ENCODE measurements around the gene ZNF699.
A peak's percentile ranks its signal among the peaks of the same experiment; 100 is the strongest.
"Not testable (repeated sequence)": the region's sequence is repeated elsewhere in the genome, so short reads cannot be mapped to it uniquely, and the experiment has no call there.

ZNF699 gene

GRCh38 chr19:9309139-9309973 lies at the start of gene ZNF699:
Gene ZNF699, minus strand, starts transcription at chr19:9309838. Its CDS starts 4,719 bp downstream, at chr19:9305119.
- in situ Hi-C loops (cut with MboI; ENCODE audit: low pct_unique_long_range_greater_than_20kb, low sequenced_read_pairs), result no loop called here
- peak; percentile 98 for DNase-seq

- no peak for DNase-seq
- in situ Hi-C loops (cut with MboI; ENCODE audit: low pct_unique_long_range_greater_than_20kb, low sequenced_read_pairs), result no loop called here
Measured at GRCh38 chr19:9354651-9355050, 45.0 kb upstream of the ZNF699 start.

- no peak for DNase-seq
- in situ Hi-C loops (cut with MboI; ENCODE audit: low pct_unique_long_range_greater_than_20kb, low sequenced_read_pairs), result no loop called here
Measured at GRCh38 chr19:9353011-9353410, 43.4 kb upstream of the ZNF699 start.

GRCh38 chr19:9352505-9352904 lies 42.9 kb upstream of the ZNF699 start:
- in situ Hi-C loops (cut with MboI; ENCODE audit: low pct_unique_long_range_greater_than_20kb, low sequenced_read_pairs), result no loop called here
- no peak for DNase-seq

- no peak for DNase-seq
- in situ Hi-C loops (cut with MboI; ENCODE audit: low pct_unique_long_range_greater_than_20kb, low sequenced_read_pairs), result no loop called here
Measured at GRCh38 chr19:9348671-9349070, 39.0 kb upstream of the ZNF699 start.

- no peak for DNase-seq
- in situ Hi-C loops (cut with MboI; ENCODE audit: low pct_unique_long_range_greater_than_20kb, low sequenced_read_pairs), result no loop called here
Measured at GRCh38 chr19:9348253-9348652, 38.6 kb upstream of the ZNF699 start.

GRCh38 chr19:9345005-9345404 lies 35.4 kb upstream of the ZNF699 start:
- in situ Hi-C loops (cut with MboI; ENCODE audit: low pct_unique_long_range_greater_than_20kb, low sequenced_read_pairs), result no loop called here
- DNase-seq, result no peak

GRCh38 chr19:9342610-9343304 lies 33.1 kb upstream of the ZNF699 start:
- in situ Hi-C loops (cut with MboI; ENCODE audit: low pct_unique_long_range_greater_than_20kb, low sequenced_read_pairs), result no loop called here
- DNase-seq, result peak; percentile 20

- no peak for DNase-seq
- in situ Hi-C loops (cut with MboI; ENCODE audit: low pct_unique_long_range_greater_than_20kb, low sequenced_read_pairs), result no loop called here
Measured at GRCh38 chr19:9329999-9330398, 20.4 kb upstream of the ZNF699 start.

- DNase-seq, result no peak
- in situ Hi-C loops (cut with MboI; ENCODE audit: low pct_unique_long_range_greater_than_20kb, low sequenced_read_pairs), result no loop called here
Measured at GRCh38 chr19:9324584-9324962, 14.9 kb upstream of the ZNF699 start.

- in situ Hi-C loops (cut with MboI; ENCODE audit: low pct_unique_long_range_greater_than_20kb, low sequenced_read_pairs), result no loop called here
- DNase-seq, result peak; percentile 98
Measured at GRCh38 chr19:9323919-9324583, 14.4 kb upstream of the ZNF699 start, which contains the start of gene ZNF559. Gene ZNF559, plus strand, starts transcription at chr19:9324179. Its CDS starts 14,371 bp downstream, at chr19:9338550.

GRCh38 chr19:9323557-9323918 lies 13.9 kb upstream of the ZNF699 start:
- no peak for DNase-seq

GRCh38 chr19:9322201-9322600 lies 12.6 kb upstream of the ZNF699 start:
- DNase-seq; in situ Hi-C loops (cut with MboI; ENCODE audit: low pct_unique_long_range_greater_than_20kb, low sequenced_read_pairs): not testable (repeated sequence)

More at GRCh38 chr19:9323557-9323918, 13.9 kb upstream of the ZNF699 start:
- in situ Hi-C loops (cut with MboI; ENCODE audit: low pct_unique_long_range_greater_than_20kb, low sequenced_read_pairs), result no loop called here

- DNase-seq; in situ Hi-C loops (cut with MboI; ENCODE audit: low pct_unique_long_range_greater_than_20kb, low sequenced_read_pairs): not testable (repeated sequence)
Measured at GRCh38 chr19:9321756-9322155, 12.1 kb upstream of the ZNF699 start.

- DNase-seq, result no peak
- in situ Hi-C loops (cut with MboI; ENCODE audit: low pct_unique_long_range_greater_than_20kb, low sequenced_read_pairs), result no loop called here
Measured at GRCh38 chr19:9321338-9321737, 11.7 kb upstream of the ZNF699 start.

GRCh38 chr19:9313756-9314155 lies 4.1 kb upstream of the ZNF699 start:
- no peak for DNase-seq
- in situ Hi-C loops (cut with MboI; ENCODE audit: low pct_unique_long_range_greater_than_20kb, low sequenced_read_pairs), result no loop called here

- DNase-seq, result no peak
- in situ Hi-C loops (cut with MboI; ENCODE audit: low pct_unique_long_range_greater_than_20kb, low sequenced_read_pairs), result no loop called here
Measured at GRCh38 chr19:9309974-9310446, 372 bp upstream of the ZNF699 start.

GRCh38 chr19:9308091-9308770 lies 1.4 kb downstream of the ZNF699 start:
- no peak for DNase-seq
- in situ Hi-C loops (cut with MboI; ENCODE audit: low pct_unique_long_range_greater_than_20kb, low sequenced_read_pairs), result no loop called here

GRCh38 chr19:9306443-9306842 lies 3.2 kb downstream of the ZNF699 start:
- DNase-seq, result no peak

More at GRCh38 chr19:9306443-9306842, 3.2 kb downstream of the ZNF699 start:
- in situ Hi-C loops (cut with MboI; ENCODE audit: low pct_unique_long_range_greater_than_20kb, low sequenced_read_pairs), result no loop called here

All from KBM-7 (cell line).